HepG2 (cell line): ENCODE data around the gene CTNNA1. TPM values are rescaled to one million over a fixed set of nuclear protein-coding genes. Genes with fewer than 3 reads are reported as not detected.

Experiments
- BORCS8-MEF2B ChIP-seq: sonication (generic); formaldehyde crosslinking; IDR thresholded peaks from 2 replicates; pipeline ENCODE4 v1.8.0; 2022; ENCODE audit warnings: mild to moderate bottlenecking, missing genetic modification reagents
- FIP1L1 ChIP-seq: fragments of 200-400 bp; formaldehyde crosslinking; IDR thresholded peaks from 2 replicates; pipeline ENCODE4 v1.6.1; 2018; ENCODE audit warnings: low read depth, mild to moderate bottlenecking, low read length, moderate library complexity, borderline replicate concordance; ENCODE audit not compliant: insufficient read depth
- HDAC1 ChIP-seq: sonication (generic); formaldehyde crosslinking; IDR thresholded peaks from 2 replicates; pipeline ENCODE4 v1.5.1; 2020; ENCODE audit warnings: mild to moderate bottlenecking, missing genetic modification reagents
- HDAC2 ChIP-seq: sonication (generic); formaldehyde crosslinking; IDR thresholded peaks from 2 replicates; pipeline ENCODE4 v1.4.0; 2020; ENCODE audit warnings: missing genetic modification reagents
- HNF4A ChIP-seq: sonication (generic); formaldehyde crosslinking; IDR thresholded peaks from 2 replicates; pipeline ENCODE4 v1.4.0; 2020; ENCODE audit warnings: missing genetic modification reagents
- HOXA3 ChIP-seq: sonication (generic); formaldehyde crosslinking; IDR thresholded peaks from 2 replicates; pipeline ENCODE4 v1.5.0; 2020; ENCODE audit warnings: missing genetic modification reagents
- MZF1 ChIP-seq: sonication (generic); formaldehyde crosslinking; IDR thresholded peaks from 2 replicates; pipeline ENCODE4 v1.8.1; 2023; ENCODE audit warnings: mild to moderate bottlenecking, missing genetic modification reagents, borderline replicate concordance
- NFATC3 ChIP-seq: sonication (generic); formaldehyde crosslinking; IDR thresholded peaks from 2 replicates; pipeline ENCODE4 v1.5.1; 2020; ENCODE audit warnings: mild to moderate bottlenecking, missing genetic modification reagents
- NR2F1 ChIP-seq, 2 experiments: fragments of 450-650 bp in 1 of 2; formaldehyde crosslinking in 1 of 2; IDR thresholded peaks; 2 replicates each; pipeline versions ENCODE4 v1.5.0 to v1.6.1; 2016 to 2020; ENCODE audit warnings: mild to moderate bottlenecking in 1 of 2, missing compliant biosample characterization in 1 of 2, missing genetic modification reagents in 1 of 2, moderate library complexity in 1 of 2
- NR2F6 ChIP-seq, 2 experiments: IDR thresholded peaks; 2 replicates each; pipeline ENCODE4 v1.6.1; 2016; ENCODE audit warnings: antibody characterized with exemption in 1 of 2, mild to moderate bottlenecking in 1 of 2
- SAFB2 ChIP-seq: sonication (generic); formaldehyde crosslinking; IDR thresholded peaks from 2 replicates; pipeline ENCODE4 v1.5.1; 2020; ENCODE audit warnings: missing genetic modification reagents, low read depth, mild to moderate bottlenecking, borderline replicate concordance
- SMAD9 ChIP-seq: sonication (generic); formaldehyde crosslinking; IDR thresholded peaks from 2 replicates; pipeline ENCODE4 v1.5.1; 2020; ENCODE audit warnings: mild to moderate bottlenecking, missing genetic modification reagents
- TBX2 ChIP-seq: sonication (generic); formaldehyde crosslinking; IDR thresholded peaks from 2 replicates; pipeline ENCODE4 v1.5.0; 2020; ENCODE audit warnings: missing genetic modification reagents, mild to moderate bottlenecking, borderline replicate concordance
- TEAD3 ChIP-seq: optimal IDR thresholded peaks from 2 replicates; pipeline ENCODE3; 2016; ENCODE audit warnings: borderline replicate concordance
- ZBED4 ChIP-seq: sonication (generic); formaldehyde crosslinking; IDR thresholded peaks from 2 replicates; pipeline ENCODE4 v1.4.0; 2020; ENCODE audit warnings: missing genetic modification reagents, borderline replicate concordance
- ZFX ChIP-seq: sonication (generic); formaldehyde crosslinking; IDR thresholded peaks from 2 replicates; pipeline ENCODE4 v1.4.0; 2020; ENCODE audit warnings: mild to moderate bottlenecking, low read depth, missing genetic modification reagents, moderate library complexity
- polyA plus RNA-seq, 8 experiments: library from polyadenylated mRNA; depleted of rRNA in 3 of 8; stranded (reverse) in 7 of 8; unstranded in 1 of 8; fragments of >200 nt; fragmentation: Illumina TruSeq in 4 of 8; extraction: Trizol in 4 of 8; gene quantifications; 2 replicates each; pipeline versions ENCODE4 v1.2.1 to v1.2.3, GENCODE V29; 2011 to 2016; ENCODE audit warnings: low read depth in 4 of 8, missing spikeins in 1 of 8, mixed read lengths in 1 of 8; ENCODE audit not compliant: insufficient read depth in 1 of 8
- total RNA-seq, 5 experiments: library from RNA; depleted of rRNA; stranded (reverse); fragments of >200 nt; fragmentation: Illumina TruSeq; extraction: Trizol; gene quantifications; 2 replicates each; pipeline ENCODE4 v1.2.3, GENCODE V29; 2016; ENCODE audit warnings: low read depth in 1 of 5
- TF ChIP-seq, protein P1 (sequence below): sonication (generic); formaldehyde crosslinking; IDR thresholded peaks from 2 replicates; pipeline ENCODE4 v1.4.0; 2020; ENCODE audit warnings: missing genetic modification reagents
- TF ChIP-seq, protein P2 (sequence below): sonication (generic); formaldehyde crosslinking; IDR thresholded peaks from 2 replicates; pipeline ENCODE4 v1.5.0; 2020; ENCODE audit warnings: mild to moderate bottlenecking, missing genetic modification reagents
- TF ChIP-seq, protein P3 (sequence below): IDR thresholded peaks from 2 replicates; pipeline ENCODE4 v1.6.1; 2016; ENCODE audit warnings: missing genetic modification reagents, missing compliant biosample characterization

Gene CTNNA1
- total and polyA plus RNA-seq, 2 of the 13 experiments (the other 11 are each of a cell fraction or from before 2014, with no cell fraction given), result 66.8 to 162 TPM

DNA sequence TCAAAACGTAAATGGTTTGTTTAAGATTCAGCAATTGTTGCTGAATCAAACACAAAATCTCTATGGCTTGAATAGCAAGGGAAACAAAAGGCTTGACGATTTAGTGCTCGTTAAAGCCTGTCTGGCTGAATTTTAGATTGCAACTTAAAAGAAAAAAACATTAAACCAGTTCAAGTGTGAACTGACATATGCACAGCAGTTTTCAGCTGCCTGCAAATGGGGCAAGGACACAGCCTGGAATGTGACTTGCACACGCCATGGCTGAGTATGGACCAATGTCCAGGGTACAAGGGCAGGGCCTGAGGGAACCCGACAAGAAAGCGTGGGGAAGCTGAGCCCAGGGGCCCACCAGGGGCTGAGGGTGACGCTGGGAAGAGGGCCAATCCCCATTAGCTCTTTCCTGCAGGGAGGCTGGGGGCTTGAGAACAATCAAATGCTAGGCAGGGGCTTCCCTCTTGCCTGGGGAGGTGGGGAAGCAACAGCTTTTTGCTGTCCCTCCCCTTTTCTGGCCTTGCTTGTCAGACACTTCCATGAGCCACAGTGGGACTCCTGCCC is 211.5 kb downstream of the CTNNA1 start (continued):
- no peak for TF ChIP-seq SMAD9 (CRISPR knock-in tag)
- peak; percentile 13 to 27; a peak in 1 of 4 replicates for TF ChIP-seq NR2F1 (CRISPR knock-in tag; IDR thresholded peaks at IDR 0.05)
- peak; percentile 70; the same call in 1 of the 2 replicates for TF ChIP-seq HDAC2
- TF ChIP-seq ZFX (CRISPR knock-in tag), result peak; percentile 52; the same call in 1 of the 2 replicates
- peak; percentile 98 for TF ChIP-seq TEAD3 (CRISPR knock-in tag)
- TF ChIP-seq, protein P1, sequence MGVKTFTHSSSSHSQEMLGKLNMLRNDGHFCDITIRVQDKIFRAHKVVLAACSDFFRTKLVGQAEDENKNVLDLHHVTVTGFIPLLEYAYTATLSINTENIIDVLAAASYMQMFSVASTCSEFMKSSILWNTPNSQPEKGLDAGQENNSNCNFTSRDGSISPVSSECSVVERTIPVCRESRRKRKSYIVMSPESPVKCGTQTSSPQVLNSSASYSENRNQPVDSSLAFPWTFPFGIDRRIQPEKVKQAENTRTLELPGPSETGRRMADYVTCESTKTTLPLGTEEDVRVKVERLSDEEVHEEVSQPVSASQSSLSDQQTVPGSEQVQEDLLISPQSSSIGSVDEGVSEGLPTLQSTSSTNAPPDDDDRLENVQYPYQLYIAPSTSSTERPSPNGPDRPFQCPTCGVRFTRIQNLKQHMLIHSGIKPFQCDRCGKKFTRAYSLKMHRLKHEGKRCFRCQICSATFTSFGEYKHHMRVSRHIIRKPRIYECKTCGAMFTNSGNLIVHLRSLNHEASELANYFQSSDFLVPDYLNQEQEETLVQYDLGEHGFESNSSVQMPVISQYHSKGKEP, result no peak
- peak; percentile 25; the same call in 1 of the 2 replicates for TF ChIP-seq TBX2 (CRISPR knock-in tag)
- no peak for TF ChIP-seq MZF1 (CRISPR knock-in tag)
- peak; percentile 97 for TF ChIP-seq HNF4A (CRISPR knock-in tag)
- TF ChIP-seq NFATC3 (CRISPR knock-in tag), result no peak
- no peak for TF ChIP-seq SAFB2 (CRISPR knock-in tag)
- TF ChIP-seq, protein P2, sequence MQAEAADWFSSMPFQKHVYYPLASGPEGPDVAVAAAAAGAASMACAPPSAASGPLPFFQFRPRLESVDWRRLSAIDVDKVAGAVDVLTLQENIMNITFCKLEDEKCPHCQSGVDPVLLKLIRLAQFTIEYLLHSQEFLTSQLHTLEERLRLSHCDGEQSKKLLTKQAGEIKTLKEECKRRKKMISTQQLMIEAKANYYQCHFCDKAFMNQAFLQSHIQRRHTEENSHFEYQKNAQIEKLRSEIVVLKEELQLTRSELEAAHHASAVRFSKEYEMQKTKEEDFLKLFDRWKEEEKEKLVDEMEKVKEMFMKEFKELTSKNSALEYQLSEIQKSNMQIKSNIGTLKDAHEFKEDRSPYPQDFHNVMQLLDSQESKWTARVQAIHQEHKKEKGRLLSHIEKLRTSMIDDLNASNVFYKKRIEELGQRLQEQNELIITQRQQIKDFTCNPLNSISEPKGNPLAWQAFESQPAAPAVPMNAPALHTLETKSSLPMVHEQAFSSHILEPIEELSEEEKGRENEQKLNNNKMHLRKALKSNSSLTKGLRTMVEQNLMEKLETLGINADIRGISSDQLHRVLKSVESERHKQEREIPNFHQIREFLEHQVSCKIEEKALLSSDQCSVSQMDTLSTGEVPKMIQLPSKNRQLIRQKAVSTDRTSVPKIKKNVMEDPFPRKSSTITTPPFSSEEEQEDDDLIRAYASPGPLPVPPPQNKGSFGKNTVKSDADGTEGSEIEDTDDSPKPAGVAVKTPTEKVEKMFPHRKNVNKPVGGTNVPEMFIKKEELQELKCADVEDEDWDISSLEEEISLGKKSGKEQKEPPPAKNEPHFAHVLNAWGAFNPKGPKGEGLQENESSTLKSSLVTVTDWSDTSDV (CRISPR knock-in tag), result no peak
- peak; percentile 75 for TF ChIP-seq HOXA3 (CRISPR knock-in tag)
- TF ChIP-seq FIP1L1, result no peak
- 0 out of 2 replicates have a peak, but pooled peaks have one; percentile 17 for TF ChIP-seq NR2F6 (IDR thresholded peaks at IDR 0.05)
- TF ChIP-seq NR2F6 (CRISPR knock-in tag; IDR thresholded peaks at IDR 0.05), result 0 out of 2 replicates have a peak, but pooled peaks have one; percentile 55
- TF ChIP-seq, protein P3, sequence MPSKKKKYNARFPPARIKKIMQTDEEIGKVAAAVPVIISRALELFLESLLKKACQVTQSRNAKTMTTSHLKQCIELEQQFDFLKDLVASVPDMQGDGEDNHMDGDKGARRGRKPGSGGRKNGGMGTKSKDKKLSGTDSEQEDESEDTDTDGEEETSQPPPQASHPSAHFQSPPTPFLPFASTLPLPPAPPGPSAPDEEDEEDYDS (CRISPR knock-in tag), result 0 out of 2 replicates have a peak, but pooled peaks have one; percentile 27
- no peak for TF ChIP-seq BORCS8-MEF2B (CRISPR knock-in tag)
- TF ChIP-seq ZBED4 (CRISPR knock-in tag), result no peak
- peak; percentile 57; the same call in 1 of the 2 replicates for TF ChIP-seq HDAC1
